Non-pigmented ciliary epithelial cell (primary cell): Measurements from ENCODE around the gene SPHK1.

Experiments used
- DNase-seq: peaks from one replicate; pipeline ENCODE4 v3.0.0-alpha.2; 2010; ENCODE audit warnings: low read depth

Gene SPHK1

DNA sequence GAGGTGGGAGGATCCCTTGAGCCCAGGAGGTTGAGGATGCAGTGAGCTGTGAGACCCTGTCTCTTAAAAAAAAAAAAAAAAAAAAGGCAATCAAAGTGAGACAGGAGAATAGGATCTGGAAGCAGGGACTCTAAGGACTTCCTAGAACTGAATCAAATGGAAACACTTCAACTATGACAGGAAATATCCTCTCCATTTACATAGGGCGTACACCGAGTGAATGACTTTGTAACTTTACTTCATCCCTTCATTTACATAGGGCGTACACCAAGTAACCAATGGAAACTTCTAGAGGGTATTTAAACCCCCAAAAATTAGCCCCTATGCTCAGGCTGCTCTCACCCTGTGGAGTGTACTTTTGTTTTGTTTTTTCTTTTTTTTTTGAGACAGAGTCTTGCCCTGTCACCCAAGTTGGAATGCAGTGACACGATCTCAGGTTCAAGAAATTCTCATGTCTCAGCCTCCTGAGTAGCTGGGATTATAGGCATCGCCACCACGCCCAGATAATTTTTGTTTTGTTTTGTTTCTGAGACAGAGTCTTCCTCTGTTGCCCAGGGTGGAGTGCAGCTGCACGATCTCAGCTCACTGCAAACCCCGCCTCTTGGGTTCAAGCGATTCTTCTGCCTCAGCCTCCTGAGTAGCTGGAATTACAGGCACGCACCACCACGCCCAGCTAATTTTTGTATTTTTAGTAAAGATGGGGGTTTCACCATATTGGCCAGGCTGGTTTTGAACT, 21.1 kb upstream of the SPHK1 start:
- no peak for DNase-seq

DNA sequence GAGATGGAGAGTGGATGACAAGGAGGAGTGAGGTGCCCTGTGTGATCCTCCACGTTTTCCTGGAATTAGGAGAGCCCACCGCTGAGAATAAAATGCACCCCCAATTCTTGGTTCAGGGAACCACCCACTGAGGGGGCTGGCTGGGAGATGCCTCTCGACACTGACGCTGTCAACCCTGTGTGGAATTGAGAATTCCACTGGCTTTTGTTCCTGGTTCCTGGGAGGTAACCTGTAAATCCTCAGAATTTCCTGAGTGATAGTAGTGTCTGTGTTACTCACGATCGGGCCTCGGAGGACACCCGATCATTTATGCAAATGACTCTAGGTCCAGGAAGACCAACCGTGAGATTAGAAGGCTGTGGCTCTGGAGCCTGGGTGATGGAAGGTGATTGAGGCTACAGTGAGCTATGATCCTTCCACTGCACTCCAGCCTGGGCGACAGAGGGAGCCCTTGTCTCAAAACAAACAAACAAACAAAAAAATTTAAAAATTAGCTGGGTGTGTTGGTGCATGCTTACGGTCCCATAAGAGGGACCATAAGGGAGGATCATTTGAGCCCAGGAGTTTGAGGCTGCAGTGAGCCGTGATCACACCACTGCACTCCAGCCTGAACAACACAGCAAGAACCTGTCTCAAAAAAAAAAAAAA, 19.0 kb upstream of the SPHK1 start:
- DNase-seq: no peak

DNA sequence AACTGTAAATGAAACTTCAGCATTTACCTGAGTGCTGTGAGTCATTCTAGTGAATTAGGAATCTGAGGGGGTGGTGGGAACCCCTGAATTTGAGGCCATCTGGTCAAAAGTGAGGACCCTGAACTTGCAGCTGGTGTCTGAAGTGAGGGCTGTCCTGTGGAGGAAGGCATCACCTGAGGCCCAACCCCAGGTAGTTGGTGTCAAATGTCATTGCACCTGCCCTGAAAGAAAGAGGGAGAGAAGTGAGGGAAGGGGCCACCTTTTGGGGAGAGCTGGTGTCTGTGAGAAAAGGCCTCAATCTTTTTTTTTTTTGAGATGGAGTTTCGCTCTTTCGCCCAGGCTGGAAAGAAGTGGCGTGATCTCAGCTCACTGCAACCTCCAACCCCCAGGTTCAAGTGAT, 18.2 kb upstream of the SPHK1 start:
- no peak for DNase-seq

- DNase-seq: no peak
These were observed 16.8 kb upstream of the SPHK1 start for GRCh38 chr17:76367642-76368041.

- DNase-seq: no peak
These were observed 15.9 kb upstream of the SPHK1 start for GRCh38 chr17:76368545-76368944.

- no peak for DNase-seq
These were observed 15.0 kb upstream of the SPHK1 start for GRCh38 chr17:76369379-76369778.

GRCh38 chr17:76369804-76370203, 14.6 kb upstream of the SPHK1 start:
- DNase-seq: no peak

- DNase-seq: peak; percentile 87
These were observed 14.0 kb upstream of the SPHK1 start for GRCh38 chr17:76370261-76370993.

GRCh38 chr17:76371656-76372628, 12.5 kb upstream of the SPHK1 start:
- DNase-seq: peak; percentile 96

- no peak for DNase-seq
These were observed 7.9 kb upstream of the SPHK1 start for GRCh38 chr17:76376318-76377133.

DNA sequence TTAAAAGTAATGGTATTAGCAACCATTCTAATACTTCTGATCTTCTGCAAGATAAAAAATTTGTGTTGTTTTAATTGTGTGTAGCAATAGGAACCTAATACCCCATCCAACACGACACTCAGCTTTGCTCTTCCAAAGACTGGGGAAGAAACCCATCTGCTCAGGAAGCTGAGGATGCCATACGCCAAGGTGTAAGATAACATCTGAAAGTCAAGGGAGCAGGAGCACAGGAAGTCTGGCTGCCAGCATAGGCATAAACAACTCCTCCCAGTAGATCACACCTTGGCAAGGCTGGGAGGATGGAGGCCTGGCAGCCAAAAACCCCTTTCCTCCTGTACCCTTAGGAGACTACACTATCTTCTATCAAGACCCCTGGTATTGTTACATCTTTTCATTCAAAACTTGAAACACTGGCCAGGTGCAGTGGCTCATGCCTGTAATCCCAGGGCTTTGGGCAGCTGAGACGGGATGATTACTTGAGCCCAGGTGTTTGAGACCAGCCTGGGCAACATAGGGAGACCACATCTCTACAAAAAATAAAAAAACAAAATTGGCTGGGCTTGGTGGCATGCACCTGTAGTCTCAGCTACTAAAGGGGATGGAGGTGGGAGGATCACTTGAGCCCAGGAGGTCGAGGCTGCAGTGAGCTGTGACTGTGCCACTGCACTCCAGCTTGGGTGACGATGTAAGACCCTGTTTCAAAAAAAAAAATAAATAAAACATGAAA, 5.7 kb upstream of the SPHK1 start:
- no peak for DNase-seq

DNA sequence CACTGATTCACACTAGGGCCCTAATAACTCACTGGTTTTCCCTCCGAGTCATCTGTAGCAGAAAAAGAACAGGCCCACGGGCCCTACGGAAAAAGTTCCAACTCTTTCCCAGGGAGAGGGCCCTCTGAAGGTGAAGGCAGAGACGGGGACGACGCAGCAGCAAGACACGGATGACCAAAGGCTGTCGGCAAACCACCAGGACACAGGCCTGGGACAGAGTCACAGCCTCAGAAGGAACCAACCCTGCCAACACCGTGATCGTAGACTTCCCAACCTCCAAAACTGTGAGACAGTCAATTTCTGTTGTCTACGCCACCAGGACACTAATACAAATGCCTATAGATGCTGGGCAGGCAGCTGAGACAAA, 5.2 kb upstream of the SPHK1 start:
- no peak for DNase-seq

GRCh38 chr17:76379646-76380376, 4.6 kb upstream of the SPHK1 start:
- DNase-seq: no peak

DNA sequence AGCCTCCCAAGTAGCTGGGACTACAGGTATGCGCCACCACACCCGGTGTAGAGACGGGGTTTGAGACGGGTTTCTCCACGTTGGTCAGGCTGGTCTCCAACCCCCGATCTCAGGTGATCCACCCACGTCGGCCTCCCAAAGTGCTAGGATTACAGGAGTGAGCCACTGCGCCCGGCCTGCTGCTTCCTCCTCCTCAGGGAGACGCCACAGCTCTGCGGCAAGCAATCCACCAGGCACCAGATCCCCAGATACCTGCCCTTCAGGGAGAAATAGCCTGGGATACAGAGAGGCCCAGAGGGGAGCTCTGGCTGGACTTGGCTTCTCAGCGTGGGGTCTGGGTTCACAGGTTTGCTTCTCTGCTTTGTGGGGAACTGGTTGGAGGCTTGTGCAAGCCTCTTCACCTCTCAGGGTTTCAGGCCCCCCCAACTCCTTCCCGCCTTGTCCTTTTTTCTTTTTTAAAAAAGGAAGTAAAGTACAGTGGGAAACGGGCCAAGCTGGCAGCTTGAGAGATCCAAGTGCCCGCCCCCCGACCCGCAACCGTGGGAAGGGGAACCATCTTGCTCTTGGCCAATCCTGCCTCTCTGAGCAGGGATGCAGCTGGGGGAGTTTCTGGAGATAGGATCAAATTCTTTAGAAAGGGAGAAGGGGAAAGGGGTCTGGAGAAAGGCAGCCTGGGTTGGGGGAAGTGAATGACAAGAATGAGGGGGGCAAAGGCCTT, 2.6 kb upstream of the SPHK1 start:
- DNase-seq: no peak

DNA sequence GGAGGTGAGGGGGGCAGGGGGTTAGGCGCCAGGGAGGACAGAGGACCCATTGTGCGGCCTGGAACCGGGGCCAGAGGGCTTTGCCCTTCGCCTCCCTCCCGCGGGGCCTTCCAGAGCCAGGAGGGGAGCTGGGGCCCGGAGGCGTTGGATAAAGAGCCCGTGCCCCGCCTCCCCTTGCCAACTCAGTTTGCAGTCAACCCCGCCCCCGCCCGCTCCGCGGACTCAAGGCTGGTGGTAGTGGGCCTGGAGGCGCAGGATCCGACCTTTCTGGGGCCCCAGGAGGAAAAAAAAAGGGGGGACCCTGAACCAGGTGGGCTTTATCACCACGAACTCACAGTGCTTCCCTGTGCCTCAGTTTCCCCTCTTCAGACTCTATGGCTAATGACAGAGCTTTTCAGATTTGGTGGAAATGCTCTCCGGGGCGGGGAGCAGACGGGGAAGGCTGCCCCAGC, 2.0 kb upstream of the SPHK1 start:
- DNase-seq: no peak

GRCh38 chr17:76382803-76383545, 1.4 kb upstream of the SPHK1 start:
- DNase-seq: no peak

GRCh38 chr17:76383546-76384221, 725 bp upstream of the SPHK1 start:
- DNase-seq: no peak
